MM.1S (cell line): Measurements from ENCODE around the gene CIB2.

Experiments
- EZH2phosphoT487 ChIP-seq: fragments of 300-600 bp; sonication (generic); IDR thresholded peaks from 2 replicates; pipeline ENCODE4 v1.6.1; 2018; ENCODE audit warnings: antibody characterized with exemption, low read length
- TF ChIP-seq, protein P1 (sequence below): fragments of 300-600 bp; sonication (generic); IDR thresholded peaks from 2 replicates; pipeline ENCODE4 v1.5.1; 2016; ENCODE audit warnings: antibody characterized with exemption, low read length, mixed read lengths

DNA sequence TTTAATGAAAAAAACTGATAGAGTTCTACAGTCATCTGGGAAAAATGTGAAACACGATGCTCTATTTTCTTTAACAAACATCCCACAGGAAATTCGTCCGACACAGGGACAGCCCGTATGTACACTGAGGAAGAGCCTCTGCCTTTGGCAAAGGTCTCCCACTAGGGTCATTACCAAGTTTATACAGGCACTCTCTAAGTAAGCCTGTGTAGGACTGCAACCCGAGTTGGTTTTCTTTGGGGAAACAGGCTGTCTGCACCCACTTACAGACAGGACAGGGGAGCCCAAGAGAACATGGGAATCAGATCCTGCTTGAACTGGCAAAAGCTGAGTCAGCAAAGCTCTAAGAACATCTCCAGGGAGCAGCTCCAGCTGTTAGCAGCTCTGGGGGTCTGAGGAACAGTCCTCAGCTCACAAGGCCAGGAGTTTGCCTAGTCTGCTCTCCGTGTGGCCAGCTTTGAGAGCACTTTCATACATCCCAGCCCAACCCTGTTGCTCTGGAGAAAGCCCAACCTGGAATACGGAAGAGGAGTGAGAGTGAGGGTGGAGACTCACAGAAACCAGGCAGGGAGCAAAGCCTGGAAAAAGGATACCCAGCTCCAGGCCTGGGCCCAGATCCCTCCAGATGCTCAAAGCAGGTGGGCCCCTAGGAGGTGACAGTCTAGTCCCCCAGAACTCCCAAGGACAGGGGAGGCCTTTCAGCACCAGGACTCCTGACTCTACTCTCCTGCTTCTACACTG, 55.6 kb downstream of the CIB2 start:
- TF ChIP-seq, protein P1, sequence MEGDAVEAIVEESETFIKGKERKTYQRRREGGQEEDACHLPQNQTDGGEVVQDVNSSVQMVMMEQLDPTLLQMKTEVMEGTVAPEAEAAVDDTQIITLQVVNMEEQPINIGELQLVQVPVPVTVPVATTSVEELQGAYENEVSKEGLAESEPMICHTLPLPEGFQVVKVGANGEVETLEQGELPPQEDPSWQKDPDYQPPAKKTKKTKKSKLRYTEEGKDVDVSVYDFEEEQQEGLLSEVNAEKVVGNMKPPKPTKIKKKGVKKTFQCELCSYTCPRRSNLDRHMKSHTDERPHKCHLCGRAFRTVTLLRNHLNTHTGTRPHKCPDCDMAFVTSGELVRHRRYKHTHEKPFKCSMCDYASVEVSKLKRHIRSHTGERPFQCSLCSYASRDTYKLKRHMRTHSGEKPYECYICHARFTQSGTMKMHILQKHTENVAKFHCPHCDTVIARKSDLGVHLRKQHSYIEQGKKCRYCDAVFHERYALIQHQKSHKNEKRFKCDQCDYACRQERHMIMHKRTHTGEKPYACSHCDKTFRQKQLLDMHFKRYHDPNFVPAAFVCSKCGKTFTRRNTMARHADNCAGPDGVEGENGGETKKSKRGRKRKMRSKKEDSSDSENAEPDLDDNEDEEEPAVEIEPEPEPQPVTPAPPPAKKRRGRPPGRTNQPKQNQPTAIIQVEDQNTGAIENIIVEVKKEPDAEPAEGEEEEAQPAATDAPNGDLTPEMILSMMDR, result no peak
- TF ChIP-seq EZH2phosphoT487, result no peak
